GM21447 (cell line): ENCODE results near the gene LDLR.
A peak's percentile ranks its signal among the peaks of the same experiment; 100 is the strongest.
"Not testable (repeated sequence)": the region's sequence is repeated elsewhere in the genome, so short reads cannot be mapped to it uniquely, and the experiment has no call there.

Experiments used
- ATAC-seq: cut with Tn5 transposase; IDR thresholded peaks from one replicate; pipeline ENCODE4 v1.9.1; 2021; ENCODE audit not compliant: unreplicated experiment

LDLR gene

DNA sequence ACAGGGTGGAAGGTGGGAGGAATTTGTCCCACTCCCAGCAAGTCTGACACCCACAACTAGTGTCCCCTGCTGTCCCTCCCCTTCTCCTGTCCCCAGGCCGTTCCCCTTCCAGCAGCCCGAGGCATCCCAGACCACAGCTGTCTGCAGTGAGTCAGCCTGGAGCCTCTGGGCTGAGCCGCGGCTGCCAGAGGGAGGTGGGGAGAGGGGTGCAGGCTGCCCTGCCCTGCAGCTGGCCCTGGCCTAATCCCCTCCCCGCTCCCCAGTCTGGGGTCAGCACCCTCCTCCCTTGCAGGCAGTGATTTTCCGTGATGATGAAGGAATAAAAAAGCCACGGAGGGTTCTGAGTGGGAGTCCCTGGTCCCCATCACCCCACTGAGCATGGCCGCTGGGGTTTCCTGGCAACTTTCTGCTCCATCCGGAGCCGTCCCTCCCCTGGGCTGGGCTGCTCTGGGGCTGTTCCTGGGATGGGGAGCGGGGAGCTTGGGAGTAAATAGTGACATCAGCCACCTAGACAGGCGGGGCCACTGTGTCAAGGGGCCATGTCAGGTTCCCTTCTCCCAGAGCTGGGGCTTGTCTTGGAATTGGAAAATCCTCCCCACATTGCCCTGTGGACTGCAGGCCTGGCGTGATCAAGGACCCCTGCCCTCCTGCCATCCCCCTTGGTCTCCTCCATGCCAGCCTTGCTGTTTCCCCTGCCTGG, 49.5 kb downstream of the LDLR start:
- no peak for ATAC-seq

DNA sequence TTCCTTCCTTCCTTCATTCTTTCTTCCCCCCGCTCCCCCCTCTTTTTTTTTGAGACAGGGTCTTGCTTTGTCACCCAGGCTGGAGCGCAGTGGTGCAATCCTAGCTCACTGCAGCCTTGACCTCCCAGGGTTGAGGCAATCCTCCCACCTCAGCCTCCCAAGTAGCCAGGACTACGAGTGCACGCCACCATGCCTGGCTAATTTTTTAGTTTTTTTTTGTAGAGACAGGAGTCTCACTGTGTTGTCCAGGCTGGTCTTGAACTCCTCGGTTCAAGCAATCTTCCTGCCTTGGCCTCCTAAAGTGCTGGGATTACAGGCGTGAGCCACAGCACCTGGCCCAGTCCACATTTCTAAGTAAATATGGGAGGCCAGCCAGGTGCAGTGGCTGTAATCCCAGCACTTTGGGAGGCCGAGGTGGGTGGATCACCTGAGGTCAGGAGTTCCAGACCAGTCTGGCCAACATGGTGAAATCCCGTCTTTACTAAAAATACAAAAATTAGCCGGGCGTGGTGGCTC, 50.8 kb downstream of the LDLR start:
- ATAC-seq: not testable (repeated sequence)

DNA sequence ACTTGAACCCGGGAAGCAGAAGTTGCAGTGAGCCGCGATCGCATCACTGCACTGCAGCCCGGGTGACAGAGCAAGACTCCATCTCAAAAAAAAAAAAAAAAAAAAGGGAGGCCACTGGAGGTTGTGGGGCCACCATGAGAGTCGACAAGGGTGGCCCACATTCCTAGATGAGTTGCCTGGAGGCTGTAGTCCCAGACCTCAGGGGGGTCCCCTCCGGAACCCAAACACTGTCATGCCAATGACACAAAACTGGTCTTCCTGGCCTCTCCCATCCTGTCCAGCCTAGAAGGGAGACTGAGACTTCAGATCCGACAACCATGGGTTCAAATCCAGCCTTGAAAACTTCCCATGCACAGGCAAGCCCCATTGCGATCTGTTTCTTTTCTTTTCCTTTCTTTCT, 51.6 kb downstream of the LDLR start:
- ATAC-seq: no peak

DNA sequence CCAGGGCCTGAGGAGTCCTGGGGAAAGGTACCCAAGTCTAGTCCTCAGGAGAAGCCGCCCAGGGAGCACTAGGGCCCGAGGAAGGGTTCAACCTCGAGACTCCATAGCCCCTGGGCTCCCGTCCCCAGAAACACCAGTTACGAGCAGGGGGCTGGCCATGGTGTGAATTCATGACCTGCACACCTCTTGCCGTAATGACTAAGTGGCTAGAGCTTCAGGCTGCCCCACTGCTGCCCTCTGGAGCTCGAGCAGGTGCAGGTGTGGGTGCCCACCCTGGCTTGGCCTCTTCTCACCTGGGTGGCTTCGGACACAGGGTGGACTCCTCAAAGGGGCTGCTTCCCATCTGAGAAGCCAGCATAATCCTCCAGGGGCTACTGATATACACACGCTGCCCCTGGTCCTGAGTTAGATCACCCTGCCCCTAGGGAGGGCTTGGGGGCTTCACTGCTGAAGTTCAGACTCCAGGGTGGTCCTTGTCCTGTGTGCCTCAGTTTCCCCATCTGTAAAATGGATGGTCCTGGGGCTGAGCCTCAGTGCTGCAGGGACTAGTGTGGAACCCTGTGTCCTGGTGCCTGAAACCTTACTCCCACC, 52.8 kb downstream of the LDLR start:
- no peak for ATAC-seq

DNA sequence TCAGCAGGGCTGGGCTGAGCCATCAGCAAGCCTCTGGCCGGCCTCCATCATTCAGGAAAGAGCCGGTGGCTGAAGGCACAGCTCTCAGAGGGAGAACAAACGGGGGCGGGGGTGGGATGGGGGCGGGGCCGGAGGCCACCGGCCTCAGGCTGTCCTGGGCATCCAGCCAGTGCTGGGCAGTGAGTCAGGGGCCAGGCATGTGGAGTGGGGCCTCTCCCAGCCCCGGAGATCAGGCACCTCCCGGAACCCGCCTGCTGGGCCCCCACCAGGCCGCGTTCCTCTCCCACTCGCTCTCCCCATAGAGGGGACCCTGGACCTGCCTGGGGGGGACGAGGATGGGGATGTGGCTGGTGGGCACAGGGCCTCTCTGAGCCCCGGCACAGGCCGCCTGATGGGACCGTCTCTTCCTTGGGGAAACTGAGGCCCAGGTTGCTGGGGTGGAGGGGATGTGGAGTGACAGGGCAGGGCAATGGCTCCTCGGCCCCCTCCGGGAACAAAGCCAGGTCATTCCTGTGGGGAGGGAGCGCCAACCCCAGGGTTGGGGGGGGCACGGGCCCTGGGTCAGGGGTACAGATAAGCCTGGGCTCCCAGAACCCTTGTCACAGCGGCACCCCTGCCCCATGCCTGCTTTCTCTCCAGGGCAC, 53.4 kb downstream of the LDLR start:
- no peak for ATAC-seq

DNA sequence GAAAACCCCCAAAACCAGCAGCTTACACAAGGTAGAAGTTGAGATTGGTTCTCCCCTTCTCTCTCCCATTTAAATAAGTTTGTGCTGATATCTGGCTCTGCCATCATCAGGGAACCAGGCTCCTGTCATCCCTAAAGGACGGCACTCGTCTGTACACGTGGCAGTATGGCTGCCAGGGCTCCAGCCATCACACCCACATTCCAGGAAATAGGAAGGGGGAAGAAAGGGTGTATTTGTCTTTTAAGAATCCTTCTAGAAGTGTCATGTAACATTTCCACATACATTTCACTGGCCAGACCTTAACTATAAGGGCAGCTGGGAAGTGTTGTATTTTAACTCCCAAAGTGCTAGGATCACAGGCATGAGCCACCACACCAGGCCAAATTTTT, 56.3 kb downstream of the LDLR start:
- no peak for ATAC-seq

DNA sequence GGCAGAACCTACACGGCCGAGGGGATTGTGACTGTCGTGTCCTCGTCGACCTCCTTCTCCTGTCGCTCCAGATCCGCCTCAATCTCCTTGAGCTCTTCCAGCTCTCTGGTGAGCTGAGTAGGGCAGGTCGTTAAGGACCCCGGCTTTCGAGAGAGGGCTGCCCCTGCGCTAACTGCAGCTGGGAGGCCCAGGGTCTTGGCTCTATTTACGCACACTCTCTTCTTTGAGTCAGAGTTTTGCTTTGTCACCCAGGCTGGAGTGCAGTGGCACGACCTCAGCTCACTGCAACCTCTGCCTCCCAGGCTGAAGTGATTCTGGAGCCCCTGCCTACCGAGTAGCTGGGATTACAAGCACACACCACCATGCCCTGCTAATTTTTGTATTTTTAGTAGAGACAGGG, 58.7 kb downstream of the LDLR start:
- ATAC-seq: no peak

DNA sequence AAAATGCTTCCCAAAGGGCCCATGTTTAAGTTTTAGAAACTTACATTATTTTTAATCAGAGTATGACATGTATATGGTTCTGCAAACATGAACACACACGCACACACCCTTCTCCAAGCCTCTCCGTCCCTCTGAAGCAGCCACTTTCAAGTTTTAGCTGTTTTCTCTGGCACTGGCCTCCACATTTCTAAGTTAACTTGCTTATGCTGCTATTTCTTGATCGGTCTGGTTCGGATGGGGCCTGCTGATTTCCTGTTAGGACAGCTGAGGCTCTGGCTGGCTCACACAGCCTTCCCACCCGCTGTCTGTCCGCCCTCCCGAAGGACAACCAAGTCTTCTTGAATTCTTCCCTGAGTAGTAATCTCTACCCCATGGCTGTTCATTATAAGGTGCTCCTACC, 61.9 kb downstream of the LDLR start:
- no peak for ATAC-seq

DNA sequence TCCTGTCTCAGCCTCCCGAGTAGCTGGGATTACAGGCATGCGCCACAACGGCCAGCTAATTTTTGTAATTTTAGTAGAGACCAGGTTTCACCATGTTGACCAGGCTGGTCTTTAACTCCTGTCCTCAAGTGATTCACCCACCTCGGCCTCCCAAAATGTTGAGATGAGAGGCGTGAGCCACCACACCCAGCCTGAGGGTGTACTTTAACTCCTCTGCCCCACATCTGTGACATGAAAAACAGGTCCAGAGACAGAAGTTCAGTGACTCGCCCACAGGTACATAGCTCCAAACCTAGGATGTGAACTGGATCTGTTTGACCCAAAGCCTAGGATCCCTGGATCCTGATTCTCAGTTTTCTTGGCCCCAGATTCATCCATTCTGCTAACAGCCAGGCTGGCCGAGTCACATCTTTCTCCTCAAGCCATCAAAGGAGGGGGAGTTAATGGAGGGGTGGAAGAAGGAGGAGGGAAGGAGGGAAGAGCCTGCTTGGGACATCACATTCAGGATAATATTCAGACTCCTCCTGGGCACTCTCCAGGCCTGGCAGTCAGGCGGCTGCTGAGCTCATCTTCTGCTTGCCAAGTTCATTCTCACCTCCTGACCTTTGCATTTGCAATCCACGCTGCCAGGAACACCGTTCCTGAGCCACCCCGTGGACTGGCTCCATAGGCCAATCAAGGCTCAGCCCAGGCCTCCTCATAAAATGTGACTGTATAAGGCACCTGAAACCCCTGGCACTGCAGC, 63.2 kb downstream of the LDLR start:
- no peak for ATAC-seq

DNA sequence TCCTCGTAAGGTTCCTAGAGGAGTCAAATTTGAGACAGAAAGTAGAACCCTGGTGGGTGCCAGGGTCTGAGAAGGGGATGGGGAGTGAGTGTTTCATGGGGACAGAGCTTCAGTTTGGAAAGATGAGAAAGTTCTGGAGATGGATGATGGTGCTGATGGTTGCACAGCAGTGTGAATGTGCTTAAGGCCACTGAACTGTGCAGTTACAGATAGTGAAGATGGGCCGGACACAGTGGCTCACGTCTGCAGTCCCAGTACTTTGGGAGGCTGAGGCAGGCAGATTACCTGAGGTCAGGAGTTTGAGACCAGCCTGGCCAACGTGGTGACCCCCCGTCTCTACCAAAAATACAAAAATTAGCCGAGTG, 65.4 kb downstream of the LDLR start:
- no peak for ATAC-seq

DNA sequence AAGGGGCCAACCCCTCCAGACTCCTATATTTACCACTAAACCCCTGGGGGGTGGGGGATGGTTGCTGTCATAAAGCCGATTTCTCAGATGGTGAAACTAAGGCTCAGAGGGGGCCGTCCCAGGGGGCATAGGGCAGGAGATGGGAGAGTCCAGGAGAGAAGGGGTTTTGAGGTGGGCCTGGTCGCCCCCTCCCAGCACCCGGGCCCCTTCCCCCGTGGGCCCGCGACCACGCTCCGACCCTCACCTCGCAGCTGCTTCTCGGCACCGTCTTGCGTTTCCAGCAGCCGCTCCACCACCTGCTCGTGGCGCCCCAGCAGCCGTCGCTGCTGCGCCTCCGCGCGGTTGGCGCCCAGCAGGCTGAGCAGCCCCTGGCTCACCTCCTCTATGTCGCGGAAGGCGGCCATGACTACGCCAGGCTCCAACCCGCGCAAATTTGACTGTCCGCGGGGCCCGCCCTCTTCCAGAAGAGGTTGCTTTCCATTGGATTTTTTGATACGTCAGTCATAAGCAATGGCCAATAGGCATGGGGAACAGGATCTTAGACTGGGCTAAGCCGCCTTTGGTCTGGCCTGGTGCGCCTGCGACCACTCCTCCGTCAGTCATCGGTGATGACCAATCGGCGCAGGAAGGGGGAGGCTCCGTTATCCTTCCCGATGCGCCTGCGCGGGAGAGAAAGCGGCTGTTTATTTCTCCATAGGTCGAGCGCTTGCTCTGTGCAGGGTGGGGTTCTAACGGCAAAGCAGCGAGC, 66.3 kb downstream of the LDLR start, which contains the start of gene SPC24:
Gene SPC24 (minus strand): TSS at position 410 of the 748 bp plus-strand sequence. CDS start 6 bp downstream, at position 404.
- peak; percentile 95 for ATAC-seq

DNA sequence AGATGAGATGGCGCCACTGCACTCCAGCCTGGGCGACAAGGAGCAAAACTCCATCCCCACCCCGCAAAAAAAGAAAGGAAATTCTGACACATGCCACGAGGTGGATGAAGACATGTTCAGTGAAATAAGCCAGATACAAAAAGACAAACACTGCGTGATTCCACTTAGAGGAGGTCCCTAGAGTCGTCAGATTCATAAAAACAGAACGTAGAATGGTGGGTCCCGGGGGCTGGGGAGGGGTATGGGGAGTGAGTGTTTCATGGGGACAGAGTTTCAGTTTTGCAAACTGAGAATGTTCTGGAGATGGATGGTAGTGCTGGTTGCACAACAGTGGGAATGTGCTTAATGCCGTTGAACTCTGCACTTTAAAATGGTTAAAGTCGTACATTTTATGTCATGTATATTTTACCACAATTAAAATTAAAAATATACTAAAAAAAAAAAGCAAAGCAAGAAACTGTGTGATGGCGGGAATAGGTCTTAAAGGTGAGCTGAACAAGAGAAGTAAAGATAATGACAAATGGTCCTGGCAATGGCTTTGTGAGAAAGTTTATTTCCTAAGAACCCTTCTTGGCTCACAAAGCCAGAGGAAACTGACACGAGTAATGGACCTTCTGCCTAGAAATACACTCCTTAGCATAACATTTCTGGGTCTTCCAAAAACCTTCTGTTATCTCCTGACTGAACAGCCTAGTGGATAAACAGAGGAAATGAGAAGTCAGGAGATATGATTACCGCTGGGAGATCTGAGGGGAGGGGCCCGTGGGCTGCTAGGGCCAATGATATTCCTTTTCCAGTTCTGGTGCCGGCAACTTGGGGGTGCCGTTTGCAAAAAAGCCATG, 70.6 kb downstream of the LDLR start:
- no peak for ATAC-seq

DNA sequence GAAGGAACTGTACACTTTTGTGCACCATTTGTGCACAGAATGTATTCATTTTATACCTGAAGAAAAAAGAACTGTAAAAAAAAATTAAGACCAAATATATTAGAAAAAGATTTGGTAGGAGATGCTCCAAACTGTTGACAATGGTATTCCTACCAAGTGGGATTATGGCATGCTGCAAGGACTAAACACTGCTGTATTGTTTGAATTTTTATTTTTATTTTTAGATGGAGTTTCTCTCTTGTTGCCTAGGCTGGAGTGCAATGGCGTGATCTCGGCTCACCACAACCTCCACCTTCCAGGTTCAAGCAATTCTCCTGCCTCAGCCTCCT, 71.1 kb downstream of the LDLR start:
- ATAC-seq: not testable (repeated sequence)

DNA sequence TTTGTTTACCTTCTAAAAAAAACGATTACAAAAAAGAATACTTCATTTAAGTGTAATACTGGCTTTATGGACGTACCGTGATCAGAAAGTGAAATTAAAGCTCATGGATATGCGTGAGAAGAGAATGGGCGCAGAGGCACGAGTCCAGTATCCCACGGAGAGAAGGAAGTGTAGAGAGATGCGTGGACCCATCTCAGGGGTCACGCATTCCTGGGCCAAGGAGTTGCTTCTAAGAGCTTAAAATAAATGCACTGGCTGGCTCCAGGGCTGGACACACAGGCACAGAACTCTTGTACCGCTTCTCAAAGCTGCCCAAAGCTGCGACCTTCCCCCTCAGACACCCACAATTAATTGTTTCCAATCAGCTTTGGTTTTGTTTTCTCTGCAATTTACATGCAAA, 75.0 kb downstream of the LDLR start:
- no peak for ATAC-seq

DNA sequence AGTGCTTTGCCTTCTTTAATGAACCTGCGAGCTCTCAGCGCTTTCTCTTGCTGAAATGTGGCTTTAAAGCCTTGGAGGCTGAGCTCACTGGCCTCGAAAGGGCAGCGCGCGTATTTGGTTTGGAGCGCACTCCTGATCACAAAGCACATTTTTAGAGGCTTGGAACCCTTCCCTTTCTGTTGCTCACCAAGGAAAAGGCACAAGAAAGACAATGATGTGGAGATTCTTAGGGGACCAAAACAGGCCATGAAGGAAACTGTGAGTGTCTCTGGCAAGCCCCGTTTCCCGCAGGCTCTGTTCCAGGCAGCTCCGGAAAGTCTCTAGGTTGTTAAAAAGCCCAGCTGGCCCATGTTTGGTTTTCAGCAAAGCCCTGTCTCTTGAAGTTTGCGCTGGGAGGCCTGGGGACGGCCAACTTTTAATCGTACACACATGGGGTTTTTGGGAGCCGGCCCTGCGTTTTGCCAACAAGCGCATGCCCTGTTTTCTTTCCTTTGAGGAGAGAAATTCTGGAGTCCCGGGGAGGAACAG, 75.7 kb downstream of the LDLR start:
- ATAC-seq: no peak

DNA sequence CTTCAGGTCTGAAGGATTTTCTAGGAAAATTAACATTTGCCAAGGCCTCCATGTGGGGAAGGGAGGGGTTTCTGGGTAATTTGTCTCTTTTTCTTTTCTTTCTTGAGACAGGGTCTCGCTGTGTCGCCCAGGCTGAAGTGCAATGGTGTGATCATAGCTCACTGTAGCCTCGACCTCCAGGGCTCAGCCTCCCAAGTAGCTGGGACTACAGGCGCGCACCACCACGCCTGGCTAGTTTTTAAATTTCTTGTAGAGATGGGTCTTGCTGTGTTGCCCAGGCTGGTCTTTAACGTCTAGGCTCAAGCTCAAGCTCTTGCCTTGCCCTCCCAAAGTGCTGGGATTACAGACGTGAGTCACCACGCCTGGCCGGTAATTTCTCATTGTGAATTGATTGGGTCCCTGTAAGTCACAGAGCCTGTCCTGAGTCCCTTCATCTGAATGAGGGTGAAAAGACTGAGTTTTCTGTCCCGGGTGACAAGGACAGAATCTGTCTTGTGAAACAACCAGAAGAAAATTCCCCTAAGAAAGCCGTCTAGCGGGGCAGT, 76.3 kb downstream of the LDLR start:
- no peak for ATAC-seq

DNA sequence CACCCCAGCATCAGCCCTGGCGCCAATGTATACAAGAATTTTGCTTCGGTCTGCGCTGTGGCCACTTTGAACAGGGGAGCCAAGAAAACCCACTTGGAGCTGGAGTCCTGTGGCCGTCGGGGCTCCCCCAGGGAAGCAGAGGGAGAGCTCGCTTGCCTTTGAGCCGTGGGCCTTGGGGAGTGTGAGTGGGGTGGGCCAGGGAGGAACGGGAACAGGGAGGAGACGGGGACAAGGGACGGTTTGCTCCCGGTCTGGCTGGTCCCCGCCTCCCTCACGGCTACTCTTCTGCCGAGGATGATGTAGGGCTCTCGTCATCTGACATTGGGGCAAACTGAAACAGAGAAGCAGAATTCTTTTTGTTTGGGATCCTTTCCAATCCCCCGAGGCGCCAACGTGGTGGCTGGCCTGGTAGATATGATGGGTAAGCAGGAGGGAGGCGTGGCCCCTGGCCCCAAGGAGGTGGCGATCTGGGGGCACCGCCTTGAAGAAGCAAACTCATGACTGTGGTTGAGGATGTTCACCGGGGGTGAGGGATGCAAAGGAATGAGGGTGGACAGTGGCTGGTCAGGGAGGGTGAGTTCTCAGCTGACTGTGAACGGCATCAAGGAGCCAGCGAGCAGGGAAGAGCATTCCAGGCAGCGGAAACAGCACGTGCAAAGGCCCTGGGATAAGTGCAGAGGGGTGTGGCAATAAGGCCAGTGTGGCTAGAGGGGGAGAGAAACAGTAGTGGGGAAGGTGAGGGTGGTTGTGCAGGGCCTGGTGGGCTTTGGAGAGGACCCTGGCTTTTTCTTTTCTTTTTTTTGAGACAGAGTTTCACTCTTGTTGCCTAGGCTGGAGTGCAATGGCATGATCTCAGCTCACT, 77.2 kb downstream of the LDLR start:
- ATAC-seq: no peak

DNA sequence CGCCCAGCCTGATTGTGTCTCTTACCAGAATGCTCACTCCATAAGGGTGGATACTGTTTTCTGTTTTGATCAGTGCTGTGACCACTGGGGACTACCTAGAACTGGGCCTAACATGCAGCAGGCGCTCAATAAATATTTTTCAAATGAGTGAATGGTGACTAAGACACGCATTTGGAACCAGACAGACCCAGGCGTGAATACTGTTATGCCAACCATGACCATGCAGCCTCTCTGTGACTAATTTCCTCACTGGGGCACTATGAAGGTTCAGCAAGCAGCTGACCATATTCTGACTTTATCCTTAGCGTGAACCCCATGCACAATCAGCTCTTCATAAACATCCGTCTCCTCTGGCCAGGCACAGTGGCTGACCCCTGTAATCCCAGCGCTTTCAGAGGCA, 79.3 kb downstream of the LDLR start:
- ATAC-seq: no peak
